GM12878 (cell line): Measurements from ENCODE around the gene TLDC2. TPM values are rescaled to one million over a fixed set of nuclear protein-coding genes. Genes with fewer than 3 reads are reported as not detected.
A peak's percentile ranks its signal among the peaks of the same experiment; 100 is the strongest.

Source experiments
- ATAC-seq: fragments of 200-7000 bp; cut with Tn5 transposase; 3 replicates; pipeline ENCODE4 v1.9.1; 2020; ENCODE audit warnings: mild to moderate bottlenecking, moderate library complexity
- BruUV-seq: library from RNA; stranded (reverse); fragments of 400-500 nt; replicated peaks from 2 replicates; lab custom pipeline; 2021; lab: Mats Ljungman, UMichigan
- CTCF ChIA-PET: fragments of 300-600 bp; sonication (Branson Sonifier 250); formaldehyde crosslinking; extraction: SDS; loops from one replicate; lab custom pipeline; 2021; ENCODE audit warnings: inconsistent platforms; lab: Yijun Ruan, JAX
- POLR2A ChIA-PET: fragments of 350-600 bp; formaldehyde crosslinking; extraction: SDS; loops from one replicate; lab custom pipeline; 2021; ENCODE audit warnings: inconsistent platforms; lab: Charles Lee
- RAD21 ChIA-PET: fragments of 300-600 bp; sonication (Branson Sonifier 250); formaldehyde crosslinking; loops from one replicate; lab custom pipeline; 2023; ENCODE audit warnings: antibody characterized with exemption; ENCODE audit not compliant: unreplicated experiment; lab: Charles Lee
- SMC1A ChIA-PET: fragments of 300-600 bp; sonication (Branson Sonifier 250); formaldehyde crosslinking; loops from one replicate; lab custom pipeline; 2023; ENCODE audit not compliant: unreplicated experiment, uncharacterized antibody; lab: Charles Lee
- DNase-seq: peaks from one replicate; pipeline ENCODE4 v3.0.0-alpha.2; 2011; ENCODE audit warnings: low read depth, low spot score
- FAIRE-seq: peaks from 3 replicates; lab custom pipeline; 2011; peaks lifted over from hg19 to GRCh38; lab: Jason Lieb, UNC
- H2AFZ ChIP-seq: 2 replicates; pipeline ENCODE4 v1.6.0; 2011; ENCODE audit warnings: low read depth, low read length, control low read depth; ENCODE audit not compliant: control insufficient read depth
- H3K27ac ChIP-seq: 2 replicates; pipeline ENCODE4 v1.5.1; 2011; ENCODE audit warnings: control low read depth; ENCODE audit not compliant: control insufficient read depth, insufficient read depth
- H3K27me3 ChIP-seq, 2 experiments: replicated peaks in 1 of 2; 2 replicates each; pipeline versions ENCODE4 v1.6.0 to v1.6.1; 2011; ENCODE audit warnings: low read length in 1 of 2; ENCODE audit not compliant: control insufficient read depth in 2 of 2, insufficient read depth in 2 of 2
- H3K36me3 ChIP-seq, 2 experiments: 2 replicates each; pipeline ENCODE4 v1.5.1; 2011; ENCODE audit warnings: low read length in 1 of 2; ENCODE audit not compliant: control insufficient read depth in 2 of 2, insufficient read depth in 2 of 2
- H3K4me1 ChIP-seq: 2 replicates; pipeline ENCODE4 v1.6.1; 2011; ENCODE audit warnings: mild to moderate bottlenecking, low read length, moderate library complexity, mixed read lengths; ENCODE audit not compliant: control insufficient read depth, insufficient read depth
- H3K4me2 ChIP-seq: 2 replicates; pipeline ENCODE4 v1.6.0; 2011; ENCODE audit warnings: control low read depth; ENCODE audit not compliant: control insufficient read depth, insufficient read depth
- H3K4me3 ChIP-seq: fragments of 200-600 bp; sonication (generic); 2 replicates; pipeline ENCODE4 v1.5.1; 2016
- H3K79me2 ChIP-seq: 2 replicates; pipeline ENCODE4 v1.6.0; 2011; ENCODE audit warnings: low read length; ENCODE audit not compliant: control insufficient read depth, insufficient read depth
- H3K9ac ChIP-seq: 2 replicates; pipeline ENCODE4 v1.8.0; 2011; ENCODE audit warnings: low read length, control low read depth, mixed read lengths; ENCODE audit not compliant: control insufficient read depth, insufficient read depth
- H3K9me3 ChIP-seq: replicated peaks from 3 replicates; pipeline ENCODE4 v1.5.1; 2011; ENCODE audit warnings: mild to moderate bottlenecking, low read length; ENCODE audit not compliant: control insufficient read depth, insufficient read depth
- H4K20me1 ChIP-seq: 2 replicates; pipeline ENCODE4 v1.6.0; 2011; ENCODE audit not compliant: control insufficient read depth, insufficient read depth
- CBX5 ChIP-seq: sonication (generic); IDR thresholded peaks from 2 replicates; pipeline ENCODE4 v1.6.1; 2016; ENCODE audit warnings: low read depth, moderate library complexity, mild to moderate bottlenecking, inconsistent platforms
- CHD4 ChIP-seq: fragments of 200-600 bp; sonication (generic); IDR thresholded peaks from 2 replicates; pipeline ENCODE4 v1.6.1; 2016; ENCODE audit warnings: mild to moderate bottlenecking
- MYB ChIP-seq: fragments of 150-350 bp; IDR thresholded peaks from 2 replicates; pipeline ENCODE4 v1.6.1; 2014; ENCODE audit warnings: mild to moderate bottlenecking, low read depth, low read length, borderline replicate concordance
- SMC3 ChIP-seq: IDR thresholded peaks from 2 replicates; pipeline ENCODE4 v1.6.1; 2011; ENCODE audit warnings: low read length, improper control_type of control experiment, borderline replicate concordance
- WGBS: methylation state at CpG from one replicate; pipeline ENCODE4 v1.1.6; 2016; ENCODE audit warnings: low lambda C conversion rate; ENCODE audit not compliant: insufficient replicate concordance, insufficient coverage; ENCODE audit errors: missing lambda C conversion rate; 5-methylcytosine and 5-hydroxymethylcytosine counted together
- in situ Hi-C: fragments of 300-500 bp; cut with MboI; formaldehyde crosslinking; loops from 9 replicates; pipeline ENCODE4 v1.14.3; 2018; ENCODE audit warnings: mixed read lengths
- intact Hi-C: fragments of 100-400 bp; cut with micrococcal nuclease; formaldehyde crosslinking; loops from one replicate; pipeline ENCODE4 v1.14.2; 2022; ENCODE audit not compliant: unreplicated experiment
- polyA plus RNA-seq, 11 experiments: library from polyadenylated mRNA; depleted of rRNA in 4 of 11; unstranded in 6 of 11; stranded (reverse) in 5 of 11; fragments of >200 nt; fragmentation: Nextera tagmentation in 4 of 11; fragmentation: Illumina TruSeq in 1 of 11; extraction: Ambion mirVana in 4 of 11; extraction: Trizol in 1 of 11; gene quantifications; 1 replicate in 1 of 11; 2 replicates in 10 of 11; pipeline versions ENCODE4 v1.2.1 to v1.2.3, GENCODE V29; 2011 to 2016; ENCODE audit warnings: inconsistent platforms in 2 of 11, missing spikeins in 2 of 11, low read depth in 1 of 11
- total RNA-seq, 4 experiments: library from RNA; depleted of rRNA in 3 of 4; stranded (reverse); fragments of >200 nt in 3 of 4; fragmentation: Illumina TruSeq in 1 of 4; extraction: Trizol in 1 of 4; gene quantifications; 2 replicates each; pipeline versions ENCODE4 v1.2.1 to v1.2.3, GENCODE V29; 2013 to 2021
- TF ChIP-seq, protein P1 (sequence below), 3 experiments: IDR thresholded peaks in 2 of 3; conservative IDR thresholded peaks in 1 of 3; 2 replicates each; pipeline ENCODE4 v1.5.1; 2011; ENCODE audit warnings: low read depth in 3 of 3, low read length in 3 of 3, mild to moderate bottlenecking in 3 of 3, control low read depth in 2 of 3, moderate library complexity in 2 of 3, inconsistent platforms in 1 of 3, mixed read lengths in 1 of 3; ENCODE audit not compliant: control insufficient read depth in 2 of 3, insufficient read depth in 1 of 3; ENCODE audit errors: extremely low read depth in 1 of 3

TLDC2 gene
- total and polyA plus RNA-seq, 10 of the 15 experiments (the other 5 are each of a cell fraction or from before 2014, with no cell fraction given), result 0.05 to 0.41 (median 0.21) TPM

GRCh38 chr20:36830791-36831691, 44.9 kb upstream of the TLDC2 start:
- ChIA-PET SMC1A (interaction anchor here (1.2 kb wide), 1 partner anchor 30 kb away, joined by 3 read pairs; no protein-coding TSS in a partner anchor), CTCF (interaction anchor here (1.0 to 3.1 kb wide), 2 partner anchors 19 to 23 kb away, joined by 3 to 13 read pairs; no protein-coding TSS in a partner anchor), POLR2A (no interaction called here), RAD21 (interaction anchor here (1.5 kb wide), 1 partner anchor 51 kb away, joined by 3 read pairs; no protein-coding TSS in a partner anchor)
- TF ChIP-seq SMC3 (0 out of 2 replicates have a peak, but pooled peaks have one; percentile 8), MYB (no peak), CBX5 (no peak), CHD4 (no peak)
- TF ChIP-seq, protein P1, sequence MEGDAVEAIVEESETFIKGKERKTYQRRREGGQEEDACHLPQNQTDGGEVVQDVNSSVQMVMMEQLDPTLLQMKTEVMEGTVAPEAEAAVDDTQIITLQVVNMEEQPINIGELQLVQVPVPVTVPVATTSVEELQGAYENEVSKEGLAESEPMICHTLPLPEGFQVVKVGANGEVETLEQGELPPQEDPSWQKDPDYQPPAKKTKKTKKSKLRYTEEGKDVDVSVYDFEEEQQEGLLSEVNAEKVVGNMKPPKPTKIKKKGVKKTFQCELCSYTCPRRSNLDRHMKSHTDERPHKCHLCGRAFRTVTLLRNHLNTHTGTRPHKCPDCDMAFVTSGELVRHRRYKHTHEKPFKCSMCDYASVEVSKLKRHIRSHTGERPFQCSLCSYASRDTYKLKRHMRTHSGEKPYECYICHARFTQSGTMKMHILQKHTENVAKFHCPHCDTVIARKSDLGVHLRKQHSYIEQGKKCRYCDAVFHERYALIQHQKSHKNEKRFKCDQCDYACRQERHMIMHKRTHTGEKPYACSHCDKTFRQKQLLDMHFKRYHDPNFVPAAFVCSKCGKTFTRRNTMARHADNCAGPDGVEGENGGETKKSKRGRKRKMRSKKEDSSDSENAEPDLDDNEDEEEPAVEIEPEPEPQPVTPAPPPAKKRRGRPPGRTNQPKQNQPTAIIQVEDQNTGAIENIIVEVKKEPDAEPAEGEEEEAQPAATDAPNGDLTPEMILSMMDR (IDR thresholded peaks at IDR 0.05 in 2 of 3, conservative IDR thresholded peaks at IDR 0.05 in 1 of 3; ENCODE audit: control insufficient read depth in 2 of 3, extremely low read depth in 1 of 3, insufficient read depth in 1 of 3, low read depth in 3 of 3, low read length in 3 of 3), result 0 out of 6 replicates have a peak, but pooled peaks of 1 of the 3 experiments have one; percentile 17
- no peak overlapping the region for H2AFZ ChIP-seq
- DNase-seq, result no peak
- H3K4me3 ChIP-seq, result no peak overlapping the region
- in situ Hi-C loops (no loop called here), intact Hi-C loops (no loop called here)
- H3K36me3 ChIP-seq, result peaks cover 0 to 7% of the 10 kb centered on the region in 2 experiments; a peak in 2 of 4 replicates
- BruUV-seq, result no TSS peak
- H3K4me1 ChIP-seq, result peaks cover 20% of the 10 kb centered on the region
- 94% methylated on average over 11 of the region's 11 CpGs for WGBS
- no peaks in the 10 kb centered on the region for H3K9me3 ChIP-seq
- H3K27ac ChIP-seq, result no peak overlapping the region
- H4K20me1 ChIP-seq, result no peaks in the 10 kb centered on the region
- no peak for FAIRE-seq
- H3K4me2 ChIP-seq, result no peak overlapping the region
- H3K9ac ChIP-seq, result no peak overlapping the region
- H3K27me3 ChIP-seq, result no peaks in the 10 kb centered on the region
- no peaks in the 10 kb centered on the region for H3K79me2 ChIP-seq
- ATAC-seq, result no peak
